ENCODE measurements around the gene SMIM20. TPM values are rescaled to one million over a fixed set of nuclear protein-coding genes. Genes with fewer than 3 reads are reported as not detected.
"Not testable (repeated sequence)": the region's sequence is repeated elsewhere in the genome, so short reads cannot be mapped to it uniquely, and the experiment has no call there.

SMIM20 gene
- total RNA-seq, 4 donors from 2014 or later, result 3.6 to 19.8 (median 15.5) TPM

- H3K27me3 ChIP-seq, result no peaks in the 10 kb centered on the region
- no peaks in the 10 kb centered on the region for H3K36me3 ChIP-seq
- intact Hi-C loops (cut with DNase I), result no loop called here
- WGBS, 2 donors, result 73 to 85% methylated on average over 8 of the region's 8 CpGs
- no peaks in the 10 kb centered on the region for H3K4me1 ChIP-seq
- no peak for DNase-seq
- no peak overlapping the region for H3K4me3 ChIP-seq
- H3K9me3 ChIP-seq, result no peaks in the 10 kb centered on the region
- TF ChIP-seq POLR2A (IDR thresholded peaks at IDR 0.05), result no peak
- TF ChIP-seq CTCF (IDR thresholded peaks at IDR 0.05), result no peak
- H3K27ac ChIP-seq, result no peak overlapping the region
These were observed 9.9 kb upstream of the SMIM20 start for GRCh38 chr4:25903900-25904747.

GRCh38 chr4:25904748-25905082 lies 9.3 kb upstream of the SMIM20 start:
- no peaks in the 10 kb centered on the region for H3K9me3 ChIP-seq
- WGBS, 2 donors, result 91 to 94% methylated on average over 3 of the region's 3 CpGs

GRCh38 chr4:25905371-25905770 lies 8.6 kb upstream of the SMIM20 start:
- 100% methylated on average over 2 to 4 of the region's 4 CpGs for WGBS, 2 donors
- no peak for TF ChIP-seq POLR2A (IDR thresholded peaks at IDR 0.05)
- TF ChIP-seq CTCF (IDR thresholded peaks at IDR 0.05), result no peak
- DNase-seq, result no peak
- H3K27ac ChIP-seq, result no peak overlapping the region
- H3K4me3 ChIP-seq, result no peak overlapping the region
- peaks cover 0 to 2% (median 0%) of the 10 kb centered on the region in 4 donors for H3K27me3 ChIP-seq
- H3K4me1 ChIP-seq, result no peaks in the 10 kb centered on the region
- intact Hi-C loops (cut with DNase I), result no loop called here
- no peaks in the 10 kb centered on the region for H3K36me3 ChIP-seq
- H3K9me3 ChIP-seq, result no peaks in the 10 kb centered on the region

More at GRCh38 chr4:25904748-25905082, 9.3 kb upstream of the SMIM20 start:
- no peak overlapping the region for H3K27ac ChIP-seq
- TF ChIP-seq POLR2A (IDR thresholded peaks at IDR 0.05) (no peak), CTCF (IDR thresholded peaks at IDR 0.05) (no peak)
- H3K27me3 ChIP-seq, result no peaks in the 10 kb centered on the region
- no peaks in the 10 kb centered on the region for H3K4me1 ChIP-seq
- intact Hi-C loops (cut with DNase I), result no loop called here
- H3K4me3 ChIP-seq, result no peak overlapping the region
- no peaks in the 10 kb centered on the region for H3K36me3 ChIP-seq
- DNase-seq, result no peak

- intact Hi-C loops (cut with DNase I), result not testable (repeated sequence)
- WGBS, 2 donors, result 88 to 93% methylated on average over 3 to 11 of the region's 11 CpGs
These were observed 7.9 kb upstream of the SMIM20 start for GRCh38 chr4:25906113-25906512.

GRCh38 chr4:25908491-25908901 lies 5.5 kb upstream of the SMIM20 start:
- intact Hi-C loops (cut with DNase I), result no loop called here
- H3K4me1 ChIP-seq, result peaks cover 4 to 7% (median 4%) of the 10 kb centered on the region in 3 donors
- TF ChIP-seq POLR2A (IDR thresholded peaks at IDR 0.05) (no peak), CTCF (IDR thresholded peaks at IDR 0.05) (no peak)

More at GRCh38 chr4:25906113-25906512, 7.9 kb upstream of the SMIM20 start:
- DNase-seq, H3K9me3 ChIP-seq, H3K4me1 ChIP-seq, H3K4me3 ChIP-seq, H3K27ac ChIP-seq, H3K36me3 ChIP-seq, H3K27me3 ChIP-seq: not testable (repeated sequence)

More at GRCh38 chr4:25908491-25908901, 5.5 kb upstream of the SMIM20 start:
- WGBS, 2 donors, result 32 to 33% methylated on average over 5 of the region's 5 CpGs
- no peak for DNase-seq
- H3K4me3 ChIP-seq, result no peak overlapping the region
- H3K36me3 ChIP-seq, result no peaks in the 10 kb centered on the region
- peaks cover 0 to 15% (median 0%) of the 10 kb centered on the region in 4 donors for H3K27me3 ChIP-seq
- H3K9me3 ChIP-seq, result no peaks in the 10 kb centered on the region
- no peak overlapping the region for H3K27ac ChIP-seq

Data from esophagus squamous epithelium (tissue), 5 donors.